IMR-90 (cell line): Measurements from ENCODE around the gene PRKRIP1. TPM values are rescaled to one million over a fixed set of nuclear protein-coding genes. Genes with fewer than 3 reads are reported as not detected.

Experiments
- ATAC-seq: fragments of 200-7000 bp; cut with Tn5 transposase; 2 replicates; pipeline ENCODE4 v1.9.1; 2020; ENCODE audit warnings: low read depth, mild to moderate bottlenecking, moderate library complexity
- BruUV-seq: library from RNA; stranded (reverse); fragments of 400-500 nt; replicated peaks from 2 replicates; lab custom pipeline; 2021; lab: Mats Ljungman, UMichigan
- CTCF ChIA-PET: fragments of 300-600 bp; formaldehyde crosslinking; extraction: SDS; loops from one replicate; lab custom pipeline; 2021; ENCODE audit warnings: antibody characterized with exemption; lab: Yijun Ruan, JAX
- POLR2A ChIA-PET: fragments of 300-600 bp; sonication (Branson Sonifier 250); formaldehyde crosslinking; loops from one replicate; lab custom pipeline; 2022; ENCODE audit warnings: antibody characterized with exemption; ENCODE audit not compliant: unreplicated experiment; lab: Charles Lee
- DNase-seq: peaks from one replicate; pipeline ENCODE4 v3.0.0; 2013
- H2AFZ ChIP-seq: replicated peaks from 2 replicates; pipeline ENCODE3; 2013; ENCODE audit warnings: low read length, mild to moderate bottlenecking; ENCODE audit not compliant: poor library complexity
- H2AK5ac ChIP-seq: 2 replicates; pipeline ENCODE4 v1.6.1; 2013; ENCODE audit warnings: low read depth, low read length, inconsistent platforms
- H2AK9ac ChIP-seq: replicated peaks from 2 replicates; pipeline ENCODE3; 2013; ENCODE audit warnings: mild to moderate bottlenecking, low read depth, low read length, moderate library complexity; ENCODE audit not compliant: poor library complexity
- H2BK120ac ChIP-seq: 2 replicates; pipeline ENCODE4 v1.6.1; 2013; ENCODE audit warnings: low read depth, low read length, inconsistent platforms
- H2BK15ac ChIP-seq: 3 replicates; pipeline ENCODE4 v1.6.1; 2013; ENCODE audit warnings: low read depth, low read length, inconsistent platforms
- H2BK20ac ChIP-seq: 2 replicates; pipeline ENCODE4 v1.6.1; 2013; ENCODE audit warnings: low read depth, mild to moderate bottlenecking, inconsistent platforms, low read length, moderate library complexity
- H2BK5ac ChIP-seq: 2 replicates; pipeline ENCODE4 v1.6.1; 2013; ENCODE audit warnings: mild to moderate bottlenecking, low read depth, low read length, inconsistent platforms; ENCODE audit not compliant: poor library complexity, severe bottlenecking
- H3K14ac ChIP-seq: replicated peaks from 2 replicates; pipeline ENCODE4 v1.6.1; 2013; ENCODE audit warnings: low read depth, low read length, inconsistent platforms
- H3K18ac ChIP-seq: 2 replicates; pipeline ENCODE4 v1.6.1; 2013; ENCODE audit warnings: low read depth, low read length, control low read depth
- H3K23ac ChIP-seq: 2 replicates; pipeline ENCODE4 v1.6.1; 2013; ENCODE audit warnings: low read depth, low read length, inconsistent platforms
- H3K27ac ChIP-seq: 2 replicates; pipeline ENCODE4 v1.5.1; 2013; ENCODE audit warnings: mild to moderate bottlenecking, control low read depth, low read length; ENCODE audit not compliant: insufficient read depth
- H3K27me3 ChIP-seq: 2 replicates; pipeline ENCODE4 v1.6.1; 2013; ENCODE audit warnings: low read length; ENCODE audit not compliant: control insufficient read depth, insufficient read depth
- H3K36me3 ChIP-seq: 2 replicates; pipeline ENCODE4 v1.6.1; 2013; ENCODE audit warnings: low read length, mixed read lengths; ENCODE audit not compliant: control insufficient read depth, insufficient read depth
- H3K4ac ChIP-seq: 2 replicates; pipeline ENCODE4 v1.6.1; 2013; ENCODE audit warnings: low read depth, low read length, inconsistent platforms
- H3K4me1 ChIP-seq: 2 replicates; pipeline ENCODE4 v1.6.1; 2013; ENCODE audit warnings: low read length, mixed read lengths; ENCODE audit not compliant: control insufficient read depth, insufficient read depth
- H3K4me2 ChIP-seq: 2 replicates; pipeline ENCODE4 v1.6.1; 2013; ENCODE audit warnings: low read depth, mild to moderate bottlenecking, control low read depth, low read length, moderate library complexity
- H3K4me3 ChIP-seq: 2 replicates; pipeline ENCODE4 v1.5.1; 2013; ENCODE audit warnings: low read depth, mild to moderate bottlenecking, control low read depth, low read length, moderate library complexity; ENCODE audit not compliant: insufficient read depth
- H3K56ac ChIP-seq: 2 replicates; pipeline ENCODE4 v1.6.1; 2013; ENCODE audit warnings: low read length, inconsistent platforms; ENCODE audit not compliant: insufficient read depth; ENCODE audit errors: extremely low read depth
- H3K79me1 ChIP-seq, 2 experiments: 2 replicates each; pipeline ENCODE4 v1.6.1; 2013; ENCODE audit warnings: low read length in 2 of 2, inconsistent platforms in 1 of 2, low read depth in 1 of 2
- H3K9ac ChIP-seq: 2 replicates; pipeline ENCODE4 v1.6.1; 2013; ENCODE audit warnings: low read depth, low read length, control low read depth
- H3K9me1 ChIP-seq: 2 replicates; pipeline ENCODE4 v1.6.1; 2013; ENCODE audit warnings: low read length, inconsistent platforms; ENCODE audit not compliant: insufficient read depth
- H3K9me3 ChIP-seq: 2 replicates; pipeline ENCODE4 v1.6.1; 2013; ENCODE audit warnings: low read length; ENCODE audit not compliant: control insufficient read depth, insufficient read depth
- H4K20me1 ChIP-seq: 2 replicates; pipeline ENCODE4 v1.6.1; 2013; ENCODE audit warnings: low read length, inconsistent platforms; ENCODE audit not compliant: insufficient read depth
- H4K5ac ChIP-seq: 2 replicates; pipeline ENCODE4 v1.6.1; 2013; ENCODE audit warnings: mild to moderate bottlenecking, low read depth, low read length, control low read depth
- H4K8ac ChIP-seq, 2 experiments: 2 replicates each; pipeline ENCODE4 v1.6.1; 2013; ENCODE audit warnings: low read depth in 2 of 2, low read length in 2 of 2, control low read depth in 1 of 2, inconsistent platforms in 1 of 2
- H4K91ac ChIP-seq: 2 replicates; pipeline ENCODE4 v1.6.1; 2013; ENCODE audit warnings: low read depth, low read length, inconsistent platforms; ENCODE audit not compliant: insufficient read depth
- CEBPB ChIP-seq: IDR thresholded peaks from 2 replicates; pipeline ENCODE4 v1.6.1; 2012; ENCODE audit warnings: low read depth, low read length, improper control_type of control experiment
- MAZ ChIP-seq: IDR thresholded peaks from 2 replicates; pipeline ENCODE4 v1.6.1; 2012; ENCODE audit warnings: low read depth, mild to moderate bottlenecking, low read length, improper control_type of control experiment, moderate library complexity, borderline replicate concordance
- WGBS, 2 experiments: methylation state at CpG; one replicate each; pipeline versions ENCODE4 v1.1.5 to v1.1.7; 2013; ENCODE audit warnings: missing lambda C conversion rate in 2 of 2; ENCODE audit not compliant: insufficient read length in 1 of 2; ENCODE audit errors: extremely low coverage in 2 of 2; 5-methylcytosine and 5-hydroxymethylcytosine counted together
- dilution Hi-C: fragments of 300-500 bp; cut with HindIII; formaldehyde crosslinking; loops from one replicate; pipeline ENCODE4 v1.14.3; 2018; ENCODE audit warnings: low sequenced_read_pairs; ENCODE audit not compliant: unreplicated experiment
- in situ Hi-C: fragments of 300-500 bp; cut with MboI; formaldehyde crosslinking; loops from 3 replicates; pipeline ENCODE4 v1.14.3; 2019; ENCODE audit warnings: low sequenced_read_pairs, inconsistent platforms, mixed read lengths
- intact Hi-C: fragments of 100-400 bp; cut with micrococcal nuclease; formaldehyde crosslinking; loops from 2 replicates; pipeline ENCODE4 v1.10.0; 2022
- polyA plus RNA-seq, 3 experiments: library from polyadenylated mRNA; depleted of rRNA; stranded (reverse); fragments of >200 nt; gene quantifications; 2 replicates each; pipeline ENCODE4 v1.2.3, GENCODE V29; 2012; ENCODE audit warnings: low replicate concordance in 1 of 3
- total RNA-seq: library from RNA; depleted of rRNA; stranded (reverse); fragments of >200 nt; gene quantifications from 2 replicates; pipeline ENCODE4 v1.2.3, GENCODE V29; 2012

The PRKRIP1 gene
- total and polyA plus RNA-seq, 2 of the 4 experiments (the other 2 are of a cell fraction) = 6.5 to 21.6 TPM

GRCh38 chr7:102398543-102398942 is 2.4 kb downstream of the PRKRIP1 start:
- H3K9me3 ChIP-seq = no peaks in the 10 kb centered on the region
- no peak overlapping the region for H2AFZ ChIP-seq
- dilution Hi-C loops (no loop called here), in situ Hi-C loops (no loop called here), intact Hi-C loops (no loop called here)
- H3K79me1 ChIP-seq = peaks cover 23 to 26% of the 10 kb centered on the region in 2 experiments
- H2AK5ac ChIP-seq = no peak overlapping the region
- H2BK20ac ChIP-seq = no peak overlapping the region
- no peak overlapping the region for H2AK9ac ChIP-seq
- no peaks in the 10 kb centered on the region; the same call in 1 of the 2 replicates for H4K20me1 ChIP-seq
- no peak overlapping the region for H4K8ac ChIP-seq
- no peaks in the 10 kb centered on the region for H3K27me3 ChIP-seq
- H4K5ac ChIP-seq = no peak overlapping the region
- H4K91ac ChIP-seq = no peak overlapping the region
- H2BK120ac ChIP-seq = no peak overlapping the region
- H3K4ac ChIP-seq = no peak overlapping the region
- TF ChIP-seq MAZ = no peak
- peak; percentile 81 for TF ChIP-seq CEBPB
- BruUV-seq = no TSS peak
- H3K56ac ChIP-seq = no peak overlapping the region
- no peaks in the 10 kb centered on the region for H3K9me1 ChIP-seq
- ChIA-PET CTCF (interaction anchor here (0.7 kb wide), 1 partner anchor 827 kb away, joined by 5 read pairs; no protein-coding TSS in a partner anchor), POLR2A (no interaction called here)
- H3K18ac ChIP-seq = no peak overlapping the region
- no CpG with 5 or more reads among the region's 8 CpGs for WGBS, 2 experiments
- no peak overlapping the region for H3K9ac ChIP-seq
- no peak overlapping the region for H2BK5ac ChIP-seq
- no peak overlapping the region for H3K4me2 ChIP-seq
- no peak overlapping the region for H3K23ac ChIP-seq
- H3K14ac ChIP-seq = no peak overlapping the region
- peaks cover 5% of the 10 kb centered on the region for H3K4me1 ChIP-seq
- no peak overlapping the region for H2BK15ac ChIP-seq
- ATAC-seq (no peak), DNase-seq (no peak)
- H3K4me3 ChIP-seq = no peak overlapping the region
- peaks cover 24% of the 10 kb centered on the region for H3K36me3 ChIP-seq
- H3K27ac ChIP-seq = no peak overlapping the region
